Muscle layer of colon (tissue), 2 donors: Measurements from ENCODE around the gene CARD9.

Experiments
- H3K27ac ChIP-seq: one replicate; pipeline ENCODE4 v1.7.0; 2013; ENCODE audit warnings: low read depth, mild to moderate bottlenecking, low read length, moderate library complexity
- H3K27me3 ChIP-seq, 2 donors: one replicate each; pipeline ENCODE4 v1.7.0; 2013; ENCODE audit warnings: low read length in 2 of 2, mild to moderate bottlenecking in 2 of 2; ENCODE audit not compliant: insufficient read depth in 2 of 2, control insufficient read depth in 1 of 2
- H3K36me3 ChIP-seq: one replicate; pipeline ENCODE4 v1.7.0; 2013; ENCODE audit warnings: mild to moderate bottlenecking, low read length; ENCODE audit not compliant: insufficient read depth
- H3K4me1 ChIP-seq: one replicate; pipeline ENCODE4 v1.7.0; 2013; ENCODE audit warnings: mild to moderate bottlenecking, low read length; ENCODE audit not compliant: insufficient read depth
- H3K4me3 ChIP-seq, 2 donors: one replicate each; pipeline ENCODE4 v1.7.0; 2013; ENCODE audit warnings: low read length in 2 of 2, low read depth in 1 of 2, mild to moderate bottlenecking in 1 of 2, moderate library complexity in 1 of 2
- H3K9ac ChIP-seq: one replicate; pipeline ENCODE4 v1.7.0; 2013; ENCODE audit warnings: low read length
- H3K9me3 ChIP-seq: one replicate; pipeline ENCODE4 v1.7.0; 2013; ENCODE audit warnings: mild to moderate bottlenecking, low read length
- donor health status: abdominal sarcoma.
- donor health status: Adenocarcinoma of cecum.

Gene CARD9

GRCh38 chr9:136391737-136392537 lies 18.5 kb upstream of the CARD9 start:
- no peak overlapping the region for H3K4me3 ChIP-seq
- H3K36me3 ChIP-seq = peaks cover 80% of the 10 kb centered on the region

DNA sequence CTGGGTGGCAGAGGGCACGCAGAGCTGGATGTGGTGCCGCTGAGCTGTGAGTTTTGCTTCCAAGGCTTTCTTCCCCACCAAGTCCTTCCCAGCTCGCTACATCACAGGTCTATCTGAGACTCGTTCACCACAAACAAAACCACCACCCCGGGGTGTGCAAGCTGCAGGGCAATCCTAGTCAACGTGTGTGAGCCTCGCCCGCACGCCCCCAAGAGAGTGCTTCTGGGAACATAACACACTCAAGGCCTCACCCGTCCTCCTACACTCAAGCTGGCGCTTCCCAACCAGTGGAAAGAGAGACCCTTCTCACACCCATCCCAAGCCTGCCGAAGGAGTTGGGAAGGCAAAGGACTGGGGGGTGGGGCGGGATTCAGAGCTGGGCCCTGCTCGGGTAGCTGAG lies 15.9 kb upstream of the CARD9 start:
- Histone ChIP-seq H3K36me3 (peaks cover 61% of the 10 kb centered on the region), H3K4me1 (no peaks in the 10 kb centered on the region)

More at GRCh38 chr9:136391737-136392537, 18.5 kb upstream of the CARD9 start:
- H3K27ac ChIP-seq = no peak overlapping the region
- H3K4me1 ChIP-seq = no peaks in the 10 kb centered on the region
- H3K9me3 ChIP-seq = no peaks in the 10 kb centered on the region
- no peaks in the 10 kb centered on the region for H3K27me3 ChIP-seq
- no peak overlapping the region for H3K9ac ChIP-seq

GRCh38 chr9:136387217-136387616 lies 13.7 kb upstream of the CARD9 start:
- no peaks in the 10 kb centered on the region for H3K4me1 ChIP-seq
- H3K36me3 ChIP-seq = peaks cover 41% of the 10 kb centered on the region
- no peak overlapping the region for H3K9ac ChIP-seq

More for the DNA sequence above, 15.9 kb upstream of the CARD9 start:
- Histone ChIP-seq H3K27me3 (no peaks in the 10 kb centered on the region), H3K27ac (no peak overlapping the region), H3K9me3 (no peaks in the 10 kb centered on the region), H3K9ac (no peak overlapping the region), H3K4me3 (no peak overlapping the region)

DNA sequence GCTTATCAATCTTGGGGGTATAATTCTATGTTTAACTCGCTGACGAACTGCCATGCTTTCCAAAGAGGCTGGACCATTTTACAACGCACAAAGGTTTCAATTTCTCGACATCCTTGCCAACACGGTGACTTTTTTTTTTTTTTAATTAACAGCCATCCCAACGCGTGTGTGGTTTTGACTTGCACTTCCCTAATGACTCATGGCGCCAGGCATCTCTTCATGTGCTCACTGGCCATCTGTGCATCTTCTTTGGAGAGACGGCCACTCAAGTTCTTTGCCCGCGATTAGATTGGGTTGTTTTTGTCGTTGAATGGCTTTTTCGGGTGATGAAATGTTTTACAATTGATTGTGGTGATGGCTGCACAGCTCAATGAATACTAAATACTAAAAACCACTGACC lies 12.5 kb upstream of the CARD9 start:
- no peak overlapping the region for H3K9ac ChIP-seq
- no peaks in the 10 kb centered on the region for H3K4me1 ChIP-seq
- no peak overlapping the region for H3K27ac ChIP-seq
- H3K9me3 ChIP-seq = no peaks in the 10 kb centered on the region
- H3K27me3 ChIP-seq = no peaks in the 10 kb centered on the region
- H3K36me3 ChIP-seq = peaks cover 32% of the 10 kb centered on the region
- H3K4me3 ChIP-seq = no peak overlapping the region

More at GRCh38 chr9:136387217-136387616, 13.7 kb upstream of the CARD9 start:
- Histone ChIP-seq H3K27ac (no peak overlapping the region), H3K27me3 (no peaks in the 10 kb centered on the region), H3K4me3 (no peak overlapping the region), H3K9me3 (no peaks in the 10 kb centered on the region)

DNA sequence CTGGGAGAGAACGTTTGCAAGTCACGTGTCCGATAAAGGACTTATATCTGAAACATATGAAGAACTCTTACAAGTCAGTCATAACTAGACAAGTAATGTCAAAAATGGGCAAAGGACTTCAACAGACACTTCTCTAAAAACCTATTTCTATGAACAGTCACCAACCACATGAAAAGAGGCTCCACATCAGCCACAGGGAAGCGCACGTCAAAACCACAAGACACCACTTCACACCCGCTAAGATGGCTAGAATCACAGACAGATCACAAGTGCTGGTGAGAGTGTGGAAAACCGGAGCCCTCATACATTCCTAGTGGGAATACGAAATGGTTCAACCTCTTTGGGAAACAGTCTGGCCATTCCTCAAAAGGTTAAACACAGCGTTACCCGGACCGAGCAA lies 11.5 kb upstream of the CARD9 start:
- Histone ChIP-seq H3K9ac (no peak overlapping the region), H3K27ac (no peak overlapping the region), H3K4me1 (no peaks in the 10 kb centered on the region), H3K36me3 (peaks cover 35% of the 10 kb centered on the region), H3K9me3 (no peaks in the 10 kb centered on the region), H3K4me3 (no peak overlapping the region), H3K27me3 (no peaks in the 10 kb centered on the region)

DNA sequence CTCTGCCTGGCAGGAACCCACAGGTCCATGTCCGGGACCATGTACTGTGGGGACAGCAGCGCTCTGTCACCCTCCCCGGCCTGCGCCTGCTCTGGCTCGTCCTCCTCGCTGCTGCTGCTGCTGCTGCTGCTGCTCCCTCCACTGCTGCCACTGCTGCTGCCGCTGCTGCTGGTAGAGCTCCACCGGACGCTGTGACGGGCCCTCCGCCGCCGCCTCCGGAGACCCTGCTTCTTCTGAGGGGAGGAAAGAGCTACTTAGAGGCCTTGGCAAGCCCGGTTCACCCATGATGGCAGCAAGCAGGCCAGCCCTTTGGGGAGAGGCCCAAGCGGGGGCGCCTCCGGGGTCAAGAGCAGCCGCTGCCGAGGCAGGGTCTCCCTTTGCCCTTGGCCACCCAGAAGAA lies 10.0 kb upstream of the CARD9 start:
- H3K9me3 ChIP-seq = no peaks in the 10 kb centered on the region
- H3K27me3 ChIP-seq = no peaks in the 10 kb centered on the region
- H3K9ac ChIP-seq = no peak overlapping the region
- no peaks in the 10 kb centered on the region for H3K4me1 ChIP-seq
- H3K4me3 ChIP-seq = no peak overlapping the region
- H3K36me3 ChIP-seq = peaks cover 25% of the 10 kb centered on the region
- H3K27ac ChIP-seq = no peak overlapping the region

DNA sequence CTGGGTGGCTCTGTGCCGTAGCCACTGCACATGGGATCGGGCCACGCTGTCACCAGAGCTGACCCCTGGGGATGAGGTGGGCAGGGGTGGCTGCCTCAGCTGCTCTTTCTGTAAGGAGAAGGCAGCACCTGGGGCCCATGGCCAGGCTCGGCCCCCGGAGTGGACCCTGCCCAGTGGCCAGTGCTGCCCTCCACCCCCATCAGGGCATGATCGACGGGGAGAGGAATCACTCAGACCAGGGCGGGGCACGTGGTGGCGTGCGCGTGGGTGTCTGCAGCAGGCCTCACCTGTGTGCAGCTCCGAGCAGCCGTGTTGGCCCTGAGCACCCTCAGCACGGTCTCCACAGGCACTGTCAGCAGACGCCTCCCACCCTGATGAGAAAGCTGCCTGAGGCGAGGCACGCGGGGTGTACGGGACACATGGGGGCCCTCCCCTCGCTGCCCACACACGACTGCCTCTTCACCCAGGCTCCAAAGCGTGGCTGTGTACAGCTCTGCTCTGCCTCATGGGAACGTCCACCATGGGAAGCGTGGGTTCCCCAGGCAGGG lies 8.6 kb upstream of the CARD9 start:
- no peak overlapping the region for H3K9ac ChIP-seq
- no peaks in the 10 kb centered on the region for H3K27me3 ChIP-seq
- H3K4me1 ChIP-seq = no peaks in the 10 kb centered on the region
- H3K36me3 ChIP-seq = peaks cover 13% of the 10 kb centered on the region
- no peak overlapping the region for H3K4me3 ChIP-seq
- H3K9me3 ChIP-seq = no peaks in the 10 kb centered on the region
- no peak overlapping the region for H3K27ac ChIP-seq

DNA sequence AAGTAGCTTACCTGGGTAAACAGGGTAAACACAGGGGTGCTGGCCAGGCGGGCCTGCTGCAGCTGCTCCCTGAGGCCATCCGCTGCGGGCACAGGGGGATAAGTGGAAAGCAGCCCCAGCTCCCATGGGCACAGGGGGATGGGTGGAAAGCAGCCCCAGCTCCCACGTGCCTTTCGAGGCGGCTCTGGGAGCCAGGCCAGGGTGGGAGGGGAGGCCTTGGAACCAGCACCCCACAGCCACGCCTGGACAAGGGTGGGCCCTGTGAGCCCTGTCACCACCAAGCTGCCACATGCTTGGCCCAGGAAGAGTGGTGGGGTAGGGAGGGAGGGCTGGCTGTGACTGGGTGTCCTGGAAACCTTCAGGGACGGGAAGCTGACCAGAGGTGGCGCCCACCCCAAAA lies 7.8 kb upstream of the CARD9 start:
- Histone ChIP-seq H3K4me1 (no peaks in the 10 kb centered on the region), H3K4me3 (no peak overlapping the region), H3K27ac (no peak overlapping the region), H3K36me3 (peaks cover 13% of the 10 kb centered on the region), H3K9me3 (no peaks in the 10 kb centered on the region), H3K9ac (no peak overlapping the region), H3K27me3 (no peaks in the 10 kb centered on the region)

GRCh38 chr9:136380381-136380780 lies 6.9 kb upstream of the CARD9 start:
- no peak overlapping the region for H3K27ac ChIP-seq
- no peaks in the 10 kb centered on the region for H3K9me3 ChIP-seq
- peaks cover 13% of the 10 kb centered on the region for H3K36me3 ChIP-seq
- H3K9ac ChIP-seq = no peak overlapping the region
- H3K4me3 ChIP-seq = no peak overlapping the region
- no peaks in the 10 kb centered on the region for H3K4me1 ChIP-seq
- H3K27me3 ChIP-seq = no peaks in the 10 kb centered on the region

- no peak overlapping the region for H3K9ac ChIP-seq
- no peaks in the 10 kb centered on the region for H3K27me3 ChIP-seq
- H3K27ac ChIP-seq = no peak overlapping the region
- H3K36me3 ChIP-seq = peaks cover 9% of the 10 kb centered on the region
- no peaks in the 10 kb centered on the region for H3K4me1 ChIP-seq
- no peak overlapping the region for H3K4me3 ChIP-seq
- H3K9me3 ChIP-seq = no peaks in the 10 kb centered on the region
Measured at GRCh38 chr9:136379891-136380290, 6.4 kb upstream of the CARD9 start.

GRCh38 chr9:136379401-136379800 lies 5.9 kb upstream of the CARD9 start:
- Histone ChIP-seq H3K36me3 (peaks cover 7% of the 10 kb centered on the region), H3K27ac (no peak overlapping the region), H3K4me1 (no peaks in the 10 kb centered on the region), H3K4me3 (no peak overlapping the region), H3K9me3 (no peaks in the 10 kb centered on the region), H3K9ac (no peak overlapping the region), H3K27me3 (no peaks in the 10 kb centered on the region)

- Histone ChIP-seq H3K27ac (no peak overlapping the region), H3K9me3 (no peaks in the 10 kb centered on the region), H3K9ac (no peak overlapping the region), H3K4me3 (no peak overlapping the region), H3K27me3 (no peaks in the 10 kb centered on the region), H3K36me3 (peaks cover 7% of the 10 kb centered on the region), H3K4me1 (no peaks in the 10 kb centered on the region)
Measured at GRCh38 chr9:136379003-136379287, 5.5 kb upstream of the CARD9 start.
